ENCODE data around the gene TJP1. TPM values are rescaled to one million over a fixed set of nuclear protein-coding genes. Genes with fewer than 3 reads are reported as not detected.

The TJP1 gene
- total RNA-seq, 1 experiment from 2014 or later: 159 TPM

DNA sequence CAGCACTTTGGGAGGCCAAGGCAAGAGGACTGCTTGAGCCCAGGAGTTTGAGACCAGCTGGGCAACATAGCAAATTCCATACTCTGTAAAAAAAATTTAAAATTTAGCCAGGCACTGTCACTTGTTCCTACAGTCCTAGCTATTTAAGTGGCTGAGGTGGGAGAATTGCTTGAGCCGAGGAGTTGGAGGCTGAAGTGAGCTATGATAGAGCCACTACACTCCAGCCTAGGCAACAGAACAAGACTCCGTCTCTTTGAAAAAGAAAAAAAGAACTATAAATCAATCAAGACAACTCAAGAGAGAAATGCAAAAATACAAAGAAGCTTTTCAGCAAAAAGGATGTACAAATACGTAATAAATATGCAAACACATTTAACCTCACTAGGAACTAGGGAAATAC lies 78.8 kb downstream of the TJP1 start:
- no TSS peak for BruUV-seq (replicated peaks)
- H3K27ac ChIP-seq: no peak overlapping the region
- H3K36me3 ChIP-seq (ENCODE audit: low read depth): no peaks in the 10 kb centered on the region
- CTCF ChIA-PET: no interaction called here
- intact Hi-C loops (cut with micrococcal nuclease; ENCODE audit: unreplicated experiment): no loop called here
- H3F3A ChIP-seq (ENCODE audit: insufficient read depth, low read depth): 0 out of 2 replicates have a peak, but pooled peaks cover under 1% of the 10 kb centered on the region
- no peak overlapping the region for H3K4me2 ChIP-seq
- no peaks in the 10 kb centered on the region for H3K27me3 ChIP-seq (ENCODE audit: insufficient read depth, low read depth)
- H3K4me1 ChIP-seq (replicated peaks; ENCODE audit: insufficient read depth): no peaks in the 10 kb centered on the region
- POLR2A ChIA-PET (ENCODE audit: unreplicated experiment): no interaction called here
- no peak for DNase-seq
- H2AFZ ChIP-seq: no peak overlapping the region
- H4K20me1 ChIP-seq (ENCODE audit: insufficient read depth): no peaks in the 10 kb centered on the region
- H3K9me3 ChIP-seq (ENCODE audit: insufficient read depth, low read depth): no peaks in the 10 kb centered on the region
- H3K9me2 ChIP-seq (ENCODE audit: insufficient read depth): no peaks in the 10 kb centered on the region
- no peak overlapping the region for H3K4me3 ChIP-seq
- H3K79me2 ChIP-seq (ENCODE audit: low read depth): no peaks in the 10 kb centered on the region
- no peak for TF ChIP-seq EZH2 (IDR thresholded peaks at IDR 0.05; ENCODE audit: low read depth)
- TF ChIP-seq CTCF (conservative IDR thresholded peaks at IDR 0.05): no peak

GRCh38 chr15:29740692-29741311 lies 81.5 kb downstream of the TJP1 start:
- Histone ChIP-seq H4K20me1 (ENCODE audit: insufficient read depth) (no peaks in the 10 kb centered on the region), H3K79me2 (ENCODE audit: low read depth) (no peaks in the 10 kb centered on the region), H3K4me1 (replicated peaks; ENCODE audit: insufficient read depth) (peaks cover 25% of the 10 kb centered on the region), H3K36me3 (ENCODE audit: low read depth) (no peaks in the 10 kb centered on the region), H3K27ac (no peak overlapping the region), H3K9me3 (ENCODE audit: insufficient read depth, low read depth) (no peaks in the 10 kb centered on the region), H3K9me2 (ENCODE audit: insufficient read depth) (no peaks in the 10 kb centered on the region), H2AFZ (no peak overlapping the region), H3K27me3 (ENCODE audit: insufficient read depth, low read depth) (no peaks in the 10 kb centered on the region), H3K4me3 (no peak overlapping the region), H3K4me2 (no peak overlapping the region), H3F3A (ENCODE audit: insufficient read depth, low read depth) (peaks cover 22% of the 10 kb centered on the region; the same call in 1 of the 2 replicates)
- POLR2A ChIA-PET (ENCODE audit: unreplicated experiment): no interaction called here
- DNase-seq: no peak
- CTCF ChIA-PET: no interaction called here
- BruUV-seq (replicated peaks): no TSS peak
- intact Hi-C loops (cut with micrococcal nuclease; ENCODE audit: unreplicated experiment): no loop called here
- TF ChIP-seq CTCF (conservative IDR thresholded peaks at IDR 0.05) (no peak), EZH2 (IDR thresholded peaks at IDR 0.05; ENCODE audit: low read depth) (no peak)

- H3K79me2 ChIP-seq (ENCODE audit: low read depth): 0 out of 2 replicates have a peak, but pooled peaks cover 3% of the 10 kb centered on the region
- H3K9me3 ChIP-seq (ENCODE audit: insufficient read depth, low read depth): no peaks in the 10 kb centered on the region
- TF ChIP-seq CTCF (conservative IDR thresholded peaks at IDR 0.05): no peak
- no peak for TF ChIP-seq EZH2 (IDR thresholded peaks at IDR 0.05; ENCODE audit: low read depth)
- POLR2A ChIA-PET (ENCODE audit: unreplicated experiment): no interaction called here
- no TSS peak for BruUV-seq (replicated peaks)
- intact Hi-C loops (cut with micrococcal nuclease; ENCODE audit: unreplicated experiment): loop anchor here (1.0 kb wide), 3 partner anchors 62 to 185 kb away; no protein-coding TSS in a partner anchor
- CTCF ChIA-PET: interaction anchor here (1.2 kb wide), 1 partner anchor 11 kb away, joined by 3 read pairs; no protein-coding TSS in a partner anchor
- peaks cover 26% of the 10 kb centered on the region; the same call in 1 of the 2 replicates for H3F3A ChIP-seq (ENCODE audit: insufficient read depth, low read depth)
- peak overlapping the region; percentile 5 for H3K27ac ChIP-seq
- H3K4me1 ChIP-seq (replicated peaks; ENCODE audit: insufficient read depth): peaks cover 29% of the 10 kb centered on the region
- H4K20me1 ChIP-seq (ENCODE audit: insufficient read depth): no peaks in the 10 kb centered on the region
- 0 out of 2 replicates have a peak overlapping the region, but pooled peaks have one; percentile 23 for H3K4me2 ChIP-seq
- peaks cover 9% of the 10 kb centered on the region; the same call in 1 of the 2 replicates for H3K36me3 ChIP-seq (ENCODE audit: low read depth)
- no peak overlapping the region for H3K4me3 ChIP-seq
- peak; percentile 59 to 79 for DNase-seq
- H3K9me2 ChIP-seq (ENCODE audit: insufficient read depth): no peaks in the 10 kb centered on the region
- H3K27me3 ChIP-seq (ENCODE audit: insufficient read depth, low read depth): no peaks in the 10 kb centered on the region
- no peak overlapping the region for H2AFZ ChIP-seq
These were observed 85.6 kb downstream of the TJP1 start for GRCh38 chr15:29736744-29737020.

All from PC-9 (cell line).